NCI-H524 treated with DMSO at 0.1 percent for 48 hours (cell line): ENCODE data around the gene METTL2A.
"Not testable (repeated sequence)": the region's sequence is repeated elsewhere in the genome, so short reads cannot be mapped to it uniquely, and the experiment has no call there.

ENCODE experiments used
- DNase-seq: peaks from one replicate; lab custom pipeline; 2025; lab: John Stamatoyannopoulos, UW

Gene METTL2A

DNA sequence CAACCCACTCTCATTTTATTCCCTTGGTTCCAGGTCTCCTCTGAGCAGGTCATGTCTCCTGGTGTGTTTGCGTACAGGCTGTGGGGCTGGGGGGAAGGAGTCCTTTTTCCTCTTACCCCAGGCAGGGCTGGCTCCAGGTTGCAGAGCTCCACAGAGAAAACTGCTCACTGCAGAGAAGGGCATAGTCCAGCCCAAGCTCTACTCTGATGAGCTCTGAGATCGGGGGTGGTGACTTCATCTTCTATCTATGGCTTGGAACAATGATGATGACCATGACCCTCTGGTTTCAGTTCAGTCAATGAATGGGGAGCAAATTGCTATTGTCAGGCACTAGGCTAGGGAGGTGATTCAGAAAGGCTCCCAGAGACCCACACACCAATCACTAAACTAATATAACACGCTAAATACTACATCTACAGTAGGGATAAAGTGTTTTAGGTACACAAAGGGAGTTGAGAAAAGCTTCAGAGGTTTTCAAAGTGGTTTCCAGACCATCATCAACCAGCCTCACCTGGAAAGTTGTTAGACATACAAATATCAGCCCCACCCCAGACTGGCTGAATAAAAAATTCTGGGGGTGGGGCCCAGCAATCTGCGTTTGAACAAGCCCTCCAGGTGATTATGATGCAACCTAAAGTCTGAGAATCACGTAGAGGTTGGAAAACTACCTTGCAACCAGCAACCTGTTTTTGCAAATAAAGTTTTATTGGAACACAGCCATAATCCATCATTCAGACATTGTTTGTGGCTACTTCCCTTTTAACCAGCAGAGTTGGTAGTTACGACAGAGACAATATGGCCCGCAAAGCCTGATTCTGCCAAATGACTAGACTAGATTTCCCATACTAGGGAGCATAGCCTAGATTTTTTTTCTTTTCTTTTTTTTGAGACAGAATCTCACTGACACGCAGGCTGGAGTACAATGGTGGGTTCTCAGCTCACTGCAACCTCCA is 49.6 kb downstream of the METTL2A start:
- not testable (repeated sequence) for DNase-seq

DNA sequence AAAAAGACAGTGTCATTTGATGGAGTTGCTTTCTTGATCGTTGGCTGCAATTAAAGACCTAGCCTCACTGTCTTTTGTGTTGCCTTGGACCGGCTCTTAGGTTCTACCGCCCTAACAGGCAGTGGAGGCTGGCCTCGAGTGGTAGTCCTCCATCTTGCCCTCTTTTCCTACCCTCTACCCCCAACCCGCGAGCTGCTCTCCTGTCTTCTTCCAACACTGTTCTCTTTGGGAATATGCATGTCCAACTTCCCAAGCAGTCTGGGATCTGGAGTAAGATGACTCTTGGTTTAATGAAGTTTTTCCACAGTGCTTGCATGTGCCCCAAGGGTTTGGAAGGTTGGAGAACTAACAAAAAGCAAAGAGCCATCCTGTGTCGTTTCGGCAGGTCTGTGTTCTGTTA is 53.4 kb downstream of the METTL2A start:
- not testable (repeated sequence) for DNase-seq

DNA sequence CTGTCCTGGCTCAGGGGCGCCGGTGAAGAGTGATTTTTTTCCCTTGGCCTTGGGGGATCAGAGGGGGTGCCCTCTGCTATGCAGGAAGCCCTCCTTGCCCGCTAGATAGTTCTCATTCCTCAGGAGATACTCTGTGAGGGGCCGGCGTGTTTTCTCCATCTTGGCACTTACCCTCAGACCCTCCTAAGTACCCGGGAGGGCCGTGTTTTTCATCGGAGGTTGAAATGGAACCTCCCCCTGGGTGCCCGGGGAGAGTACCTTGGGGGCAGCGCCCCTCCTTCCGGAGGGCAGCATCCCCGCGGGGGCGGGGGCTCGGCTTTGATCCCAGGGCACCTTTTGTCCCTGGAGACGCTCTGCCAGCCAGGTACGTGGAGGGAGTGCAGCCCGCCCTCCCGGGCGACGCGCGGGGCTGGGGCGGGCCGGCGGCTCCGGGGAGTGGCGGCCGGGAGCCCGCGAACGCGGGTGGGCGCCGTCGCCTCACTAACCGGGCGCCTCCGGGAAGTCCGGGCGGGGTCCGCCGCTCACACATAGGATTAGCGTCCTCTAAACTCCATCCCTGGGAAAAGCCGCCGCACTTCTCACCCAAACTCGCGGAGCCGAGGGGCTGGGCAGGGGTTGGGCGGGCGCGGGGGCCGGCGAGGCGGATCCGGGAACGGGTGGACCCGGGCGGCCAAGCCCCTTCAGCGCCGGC is 54.2 kb downstream of the METTL2A start:
- not testable (repeated sequence) for DNase-seq

DNA sequence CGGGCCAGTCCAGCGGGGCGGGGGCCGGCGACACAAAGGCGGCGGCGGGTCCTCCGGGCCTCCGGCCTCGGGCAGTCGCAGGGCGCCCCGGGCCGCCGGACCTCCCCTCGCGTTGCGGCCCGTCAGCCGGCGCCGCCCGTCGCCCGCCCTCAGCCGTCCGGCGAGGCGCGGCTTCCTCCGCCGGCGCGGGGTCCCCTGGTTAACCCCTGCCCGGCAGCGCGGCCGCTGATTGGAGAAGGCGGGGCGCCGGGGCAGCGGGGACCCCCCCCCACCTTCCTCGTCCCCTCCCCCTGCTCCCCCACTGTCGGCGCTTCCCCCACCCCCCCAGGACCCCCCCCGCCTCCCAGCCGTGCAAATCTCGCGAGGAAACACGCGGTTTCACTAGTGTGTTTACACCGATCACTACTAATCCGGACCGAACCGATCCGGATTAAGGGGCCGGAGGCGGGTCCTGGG is 54.8 kb downstream of the METTL2A start, which contains the start of gene TLK2:
Gene TLK2, plus strand, starts transcription at position 402 of the 456 bp plus-strand sequence. CDS start 2,301 bp downstream, outside the sequence.
- DNase-seq, result no peak

DNA sequence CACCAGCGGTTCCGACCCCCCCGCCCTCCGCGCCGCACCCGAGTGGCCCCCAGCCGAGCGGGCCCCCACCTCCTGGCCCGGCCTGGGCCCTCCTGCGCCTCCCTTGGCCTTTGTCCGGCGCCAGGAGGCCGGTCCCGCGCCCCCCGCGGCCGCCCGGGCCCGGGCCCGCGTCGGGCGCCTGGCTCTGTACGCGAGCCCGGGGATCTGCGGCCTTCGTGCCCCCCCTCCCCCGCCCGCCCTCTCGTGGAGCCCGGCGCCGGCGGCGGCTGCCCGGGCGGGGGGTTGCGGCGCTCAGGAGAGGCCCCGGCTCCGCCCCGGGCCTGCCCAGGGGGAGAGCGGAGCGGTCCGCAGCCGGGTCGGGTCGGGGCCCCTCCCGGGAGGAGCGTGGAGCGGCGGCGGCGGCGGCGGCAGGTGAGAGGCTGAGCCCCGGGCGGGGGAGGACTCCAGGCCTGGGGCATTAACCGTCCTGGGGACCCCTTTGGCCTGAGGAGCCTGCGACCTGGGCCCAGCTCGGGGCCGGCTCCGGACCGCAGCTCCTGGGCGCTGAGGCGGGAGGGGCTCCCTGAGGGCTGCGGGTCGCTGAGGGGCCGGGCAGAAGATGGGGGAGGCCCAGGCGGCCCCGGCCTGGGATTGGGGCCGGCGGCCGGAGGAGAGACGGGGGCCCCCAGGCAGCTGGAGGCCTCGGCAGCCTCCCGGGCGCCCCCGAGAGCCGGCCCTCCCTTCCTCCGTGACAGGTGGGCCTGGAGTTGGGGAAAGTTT is 55.4 kb downstream of the METTL2A start:
- not testable (repeated sequence) for DNase-seq

DNA sequence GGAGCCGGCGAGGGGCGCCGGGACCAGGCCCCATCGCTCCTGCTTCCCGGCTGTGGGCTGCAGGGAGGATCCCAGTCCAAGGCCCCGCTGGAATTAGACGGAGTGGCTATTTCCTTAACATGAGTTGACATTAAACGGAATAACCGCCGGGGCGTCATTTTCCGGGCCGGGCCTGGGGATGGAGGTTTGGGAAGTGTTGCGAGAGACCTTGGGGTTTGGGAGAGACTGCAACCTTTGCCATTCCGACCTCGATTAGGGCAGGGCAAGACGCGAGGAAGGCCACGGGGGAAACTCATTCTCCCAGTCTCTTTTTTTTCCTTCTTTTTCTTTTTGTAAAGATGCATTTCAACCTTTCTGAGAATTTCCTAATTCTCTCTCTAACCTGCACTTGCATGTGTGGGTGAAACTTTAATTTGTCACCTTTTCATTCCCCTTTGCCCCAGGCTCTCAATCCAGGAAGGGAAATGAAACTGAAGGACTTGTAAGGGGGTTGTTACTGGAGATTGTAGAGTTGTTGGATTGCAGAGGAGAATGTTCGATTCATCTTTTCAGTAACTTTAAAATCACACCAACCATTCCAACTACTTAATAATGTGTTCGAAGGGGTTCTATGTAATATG is 56.1 kb downstream of the METTL2A start:
- not testable (repeated sequence) for DNase-seq

DNA sequence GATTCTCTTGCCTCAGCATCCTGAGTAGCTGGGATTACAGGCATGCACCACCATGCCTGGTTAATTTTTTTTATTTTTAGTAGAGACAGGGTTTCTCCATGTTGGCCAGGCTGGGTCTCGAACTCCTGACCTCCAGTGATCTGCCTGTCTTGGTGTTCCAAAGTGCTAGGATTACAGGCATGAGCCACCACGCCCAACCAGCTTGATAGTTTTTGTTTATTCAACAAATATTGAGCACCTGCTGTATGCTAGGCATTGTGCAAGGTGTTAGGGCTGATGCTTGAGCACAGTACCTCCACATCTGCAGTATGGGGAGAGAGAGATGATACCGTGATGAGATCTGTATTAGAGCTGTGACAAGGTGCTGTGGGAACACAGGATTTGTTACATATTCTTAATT is 58.9 kb downstream of the METTL2A start:
- DNase-seq, result not testable (repeated sequence)

DNA sequence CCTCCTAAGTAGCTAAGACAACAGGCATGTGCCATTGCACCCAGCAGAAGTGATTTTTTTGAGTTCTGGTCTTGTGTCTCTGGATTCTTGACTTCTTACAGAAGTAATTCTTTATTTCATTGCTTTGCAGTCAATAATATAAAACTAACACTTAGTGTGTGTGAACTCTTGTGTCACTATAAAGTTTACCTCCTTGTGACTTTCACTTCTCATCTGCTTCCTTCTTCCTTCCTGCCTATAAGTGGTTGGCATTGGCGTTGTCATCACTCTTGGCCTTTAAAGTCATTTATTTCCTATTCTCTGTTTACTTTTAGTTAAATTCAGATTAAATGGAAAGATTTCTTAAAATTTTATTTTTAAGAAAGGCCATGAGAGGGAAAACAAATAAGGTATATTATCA is 67.3 kb downstream of the METTL2A start:
- DNase-seq, result not testable (repeated sequence)

DNA sequence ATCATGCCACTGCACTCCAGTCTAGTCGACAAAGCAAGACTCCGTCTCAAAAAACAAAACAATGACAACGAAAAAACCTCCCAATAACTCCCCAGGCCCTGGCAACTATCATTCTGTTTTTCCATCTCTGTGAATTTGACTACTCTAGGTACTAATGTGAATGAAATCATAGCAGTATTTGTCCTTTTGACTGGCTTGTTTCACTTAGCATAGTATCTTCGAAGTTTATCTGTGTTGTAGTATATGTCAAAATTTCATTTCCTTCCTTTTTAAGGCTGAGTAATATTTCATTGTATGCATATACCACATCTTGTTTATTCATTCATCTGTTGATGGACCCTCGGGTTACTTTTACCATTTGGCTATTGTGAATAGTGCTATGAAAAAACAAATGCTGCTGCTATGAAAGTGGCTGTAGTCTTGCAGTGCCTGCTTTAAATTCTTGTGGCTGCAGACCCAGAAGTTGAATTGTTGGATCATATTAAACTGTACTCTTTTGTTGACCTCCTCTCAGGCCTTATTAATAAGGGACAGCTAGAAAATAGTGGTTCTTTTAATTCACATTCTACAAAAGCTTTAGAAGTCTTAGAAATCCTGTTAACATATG is 69.5 kb downstream of the METTL2A start:
- not testable (repeated sequence) for DNase-seq

DNA sequence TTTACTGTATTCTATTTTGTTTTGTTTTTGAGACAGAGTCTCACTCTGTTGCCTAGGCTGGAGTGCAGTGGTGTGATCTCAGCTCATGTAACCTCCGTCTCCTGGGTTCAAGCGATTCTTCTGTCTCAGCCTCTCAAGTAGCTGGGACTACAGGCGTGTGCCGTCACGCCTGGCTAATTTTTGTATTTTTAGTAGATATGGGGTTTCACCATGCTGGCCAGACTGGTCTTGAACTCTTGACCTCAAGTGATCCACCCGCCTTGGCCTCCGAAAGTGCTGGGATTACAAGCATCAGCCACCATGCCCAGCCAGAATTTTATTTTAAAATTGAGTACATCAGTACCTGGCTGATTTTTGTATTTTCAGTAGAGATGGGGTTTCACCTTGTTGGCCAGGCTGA is 70.4 kb downstream of the METTL2A start:
- not testable (repeated sequence) for DNase-seq

DNA sequence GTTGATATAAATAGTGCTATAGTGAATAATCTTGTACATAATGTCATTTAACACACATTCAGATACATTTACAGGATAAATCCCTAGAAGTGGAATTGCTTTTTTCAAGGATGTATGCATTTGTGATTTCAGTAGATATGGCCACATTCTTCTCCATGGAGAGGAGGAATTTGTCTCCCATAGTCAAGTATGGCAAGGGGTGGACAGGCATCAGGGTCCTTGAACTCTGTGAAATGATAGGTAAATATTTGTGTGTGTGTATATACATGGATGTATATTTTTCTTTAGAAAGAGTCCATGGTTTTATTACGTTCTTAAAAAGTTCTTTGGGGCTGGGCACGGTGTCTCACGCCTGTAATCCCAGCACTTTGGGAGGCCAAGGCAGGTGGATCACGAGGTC is 72.6 kb downstream of the METTL2A start:
- DNase-seq, result not testable (repeated sequence)

DNA sequence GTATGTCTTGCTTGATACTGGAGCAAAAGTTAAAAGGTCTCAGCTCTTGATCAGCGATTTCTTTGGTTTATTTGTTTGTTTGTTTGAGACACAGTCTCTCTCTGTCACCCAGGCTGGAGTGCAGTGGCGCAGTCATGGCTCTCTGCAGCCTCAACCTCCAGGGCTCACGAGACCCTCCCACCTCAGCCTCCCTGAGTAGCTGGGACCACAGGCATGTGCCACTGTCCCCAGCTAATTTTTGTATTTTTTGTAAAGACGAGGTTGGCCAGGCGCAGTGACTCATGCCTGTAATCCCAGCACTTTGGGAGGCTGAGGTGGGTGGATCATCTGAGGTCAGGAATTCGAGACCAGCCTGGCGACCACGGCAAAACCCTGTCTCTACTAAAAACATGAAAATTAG is 75.1 kb downstream of the METTL2A start:
- not testable (repeated sequence) for DNase-seq
